Measurements from ENCODE around the gene C21orf58.

- TF ChIP-seq, protein P1, sequence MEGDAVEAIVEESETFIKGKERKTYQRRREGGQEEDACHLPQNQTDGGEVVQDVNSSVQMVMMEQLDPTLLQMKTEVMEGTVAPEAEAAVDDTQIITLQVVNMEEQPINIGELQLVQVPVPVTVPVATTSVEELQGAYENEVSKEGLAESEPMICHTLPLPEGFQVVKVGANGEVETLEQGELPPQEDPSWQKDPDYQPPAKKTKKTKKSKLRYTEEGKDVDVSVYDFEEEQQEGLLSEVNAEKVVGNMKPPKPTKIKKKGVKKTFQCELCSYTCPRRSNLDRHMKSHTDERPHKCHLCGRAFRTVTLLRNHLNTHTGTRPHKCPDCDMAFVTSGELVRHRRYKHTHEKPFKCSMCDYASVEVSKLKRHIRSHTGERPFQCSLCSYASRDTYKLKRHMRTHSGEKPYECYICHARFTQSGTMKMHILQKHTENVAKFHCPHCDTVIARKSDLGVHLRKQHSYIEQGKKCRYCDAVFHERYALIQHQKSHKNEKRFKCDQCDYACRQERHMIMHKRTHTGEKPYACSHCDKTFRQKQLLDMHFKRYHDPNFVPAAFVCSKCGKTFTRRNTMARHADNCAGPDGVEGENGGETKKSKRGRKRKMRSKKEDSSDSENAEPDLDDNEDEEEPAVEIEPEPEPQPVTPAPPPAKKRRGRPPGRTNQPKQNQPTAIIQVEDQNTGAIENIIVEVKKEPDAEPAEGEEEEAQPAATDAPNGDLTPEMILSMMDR (conservative IDR thresholded peaks at IDR 0.05; ENCODE audit: low read length), result no peak
- TF ChIP-seq EZH2phosphoT487 (IDR thresholded peaks at IDR 0.05; ENCODE audit: borderline replicate concordance, low read depth, low read length), result no peak
Measured at GRCh38 chr21:46357684-46358425, 34.2 kb upstream of the C21orf58 start.

Measured in OCI-LY7 (cell line).